HepG2 (cell line): ENCODE measurements around the gene RBMS2. TPM values are rescaled to one million over a fixed set of nuclear protein-coding genes. Genes with fewer than 3 reads are reported as not detected.

Experiments used
- CCDC6 ChIP-seq: sonication (generic); formaldehyde crosslinking; IDR thresholded peaks from 2 replicates; pipeline ENCODE4 v1.8.1; 2022; ENCODE audit warnings: mild to moderate bottlenecking, missing genetic modification reagents, moderate library complexity
- DMAP1 ChIP-seq: IDR thresholded peaks from 2 replicates; pipeline ENCODE4 v1.6.1; 2016
- FIP1L1 ChIP-seq: fragments of 200-400 bp; formaldehyde crosslinking; IDR thresholded peaks from 2 replicates; pipeline ENCODE4 v1.6.1; 2018; ENCODE audit warnings: low read depth, mild to moderate bottlenecking, low read length, moderate library complexity, borderline replicate concordance; ENCODE audit not compliant: insufficient read depth
- HMGXB4 ChIP-seq, 2 experiments: sonication (generic) in 1 of 2; formaldehyde crosslinking in 1 of 2; IDR thresholded peaks; 2 replicates each; pipeline versions ENCODE4 v1.4.0 to v1.6.1; 2018 to 2020; ENCODE audit warnings: missing genetic modification reagents in 2 of 2, borderline replicate concordance in 1 of 2, low read depth in 1 of 2, mild to moderate bottlenecking in 1 of 2, missing biosample characterization in 1 of 2
- HOXD1 ChIP-seq: sonication (generic); formaldehyde crosslinking; IDR thresholded peaks from 2 replicates; pipeline ENCODE4 v1.5.0; 2020; ENCODE audit warnings: missing genetic modification reagents
- KDM2A ChIP-seq: sonication (generic); formaldehyde crosslinking; IDR thresholded peaks from 2 replicates; pipeline ENCODE4 v1.4.0; 2020; ENCODE audit warnings: low read depth, missing genetic modification reagents, borderline replicate concordance
- KDM4B ChIP-seq: sonication (generic); formaldehyde crosslinking; IDR thresholded peaks from 2 replicates; pipeline ENCODE4 v1.4.0; 2020; ENCODE audit warnings: missing genetic modification reagents
- MTF2 ChIP-seq: sonication (generic); formaldehyde crosslinking; IDR thresholded peaks from 2 replicates; pipeline ENCODE4 v1.5.0; 2020; ENCODE audit warnings: missing genetic modification reagents, borderline replicate concordance
- NFE2L2 ChIP-seq: fragments of 150-350 bp; IDR thresholded peaks from 2 replicates; pipeline ENCODE4 v1.6.1; 2014; ENCODE audit warnings: low read length
- PHF20 ChIP-seq: sonication (generic); formaldehyde crosslinking; IDR thresholded peaks from 2 replicates; pipeline ENCODE4 v1.5.0; 2020; ENCODE audit warnings: mild to moderate bottlenecking, missing genetic modification reagents
- POLR2AphosphoS5 ChIP-seq: IDR thresholded peaks from 2 replicates; pipeline ENCODE4 v1.6.1; 2012; ENCODE audit warnings: low read depth, low read length
- RFX5 ChIP-seq: IDR thresholded peaks from 2 replicates; pipeline ENCODE4 v1.6.1; 2011; ENCODE audit warnings: low read depth, low read length, improper control_type of control experiment
- SMAD3 ChIP-seq: sonication (generic); formaldehyde crosslinking; IDR thresholded peaks from 2 replicates; pipeline ENCODE4 v1.4.0; 2020; ENCODE audit warnings: missing genetic modification reagents
- SNAI1 ChIP-seq: sonication (generic); formaldehyde crosslinking; IDR thresholded peaks from 2 replicates; pipeline ENCODE4 v1.5.0; 2020; ENCODE audit warnings: mild to moderate bottlenecking, missing genetic modification reagents, borderline replicate concordance
- SPEN ChIP-seq: sonication (generic); formaldehyde crosslinking; IDR thresholded peaks from 2 replicates; pipeline ENCODE4 v1.5.1; 2020; ENCODE audit warnings: low read depth, mild to moderate bottlenecking, missing genetic modification reagents
- ZNF207 ChIP-seq: fragments of 450-650 bp; IDR thresholded peaks from 2 replicates; pipeline ENCODE4 v1.6.1; 2016; ENCODE audit warnings: antibody characterized with exemption, borderline replicate concordance
- ZNF234 ChIP-seq: sonication (generic); formaldehyde crosslinking; conservative IDR thresholded peaks from 2 replicates; pipeline ENCODE4 v1.5.1; 2020; ENCODE audit warnings: mild to moderate bottlenecking, missing genetic modification reagents
- ZNF329 ChIP-seq: sonication (generic); formaldehyde crosslinking; IDR thresholded peaks from 2 replicates; pipeline ENCODE4 v1.9.0; 2021; ENCODE audit warnings: low read depth, mild to moderate bottlenecking, missing genetic modification reagents
- ZNF558 ChIP-seq: sonication (generic); formaldehyde crosslinking; IDR thresholded peaks from 2 replicates; pipeline ENCODE4 v1.9.0; 2022; ENCODE audit warnings: mild to moderate bottlenecking, missing genetic modification reagents, borderline replicate concordance
- ZNF562 ChIP-seq: sonication (generic); formaldehyde crosslinking; IDR thresholded peaks from 2 replicates; pipeline ENCODE4 v1.8.0; 2022; ENCODE audit warnings: missing genetic modification reagents, borderline replicate concordance
- ZNF644 ChIP-seq: IDR thresholded peaks from 2 replicates; pipeline ENCODE4 v1.6.1; 2016; ENCODE audit warnings: low read depth
- polyA plus RNA-seq, 8 experiments: library from polyadenylated mRNA; depleted of rRNA in 3 of 8; stranded (reverse) in 7 of 8; unstranded in 1 of 8; fragments of >200 nt; fragmentation: Illumina TruSeq in 4 of 8; extraction: Trizol in 4 of 8; gene quantifications; 2 replicates each; pipeline versions ENCODE4 v1.2.1 to v1.2.3, GENCODE V29; 2011 to 2016; ENCODE audit warnings: low read depth in 4 of 8, missing spikeins in 1 of 8, mixed read lengths in 1 of 8; ENCODE audit not compliant: insufficient read depth in 1 of 8
- total RNA-seq, 5 experiments: library from RNA; depleted of rRNA; stranded (reverse); fragments of >200 nt; fragmentation: Illumina TruSeq; extraction: Trizol; gene quantifications; 2 replicates each; pipeline ENCODE4 v1.2.3, GENCODE V29; 2016; ENCODE audit warnings: low read depth in 1 of 5
- TF ChIP-seq, protein P1 (sequence below): fragments of 450-650 bp; IDR thresholded peaks from 2 replicates; pipeline ENCODE4 v1.6.1; 2017; ENCODE audit warnings: mild to moderate bottlenecking
- TF ChIP-seq, protein P2 (sequence below): sonication (generic); formaldehyde crosslinking; IDR thresholded peaks from 2 replicates; pipeline ENCODE4 v1.9.0; 2022; ENCODE audit warnings: low read depth, missing genetic modification reagents
- TF ChIP-seq, protein P3 (sequence below): sonication (generic); formaldehyde crosslinking; IDR thresholded peaks from 2 replicates; pipeline ENCODE4 v1.4.0; 2020; ENCODE audit warnings: mild to moderate bottlenecking, missing genetic modification reagents

Gene RBMS2
- total and polyA plus RNA-seq, 2 of the 13 experiments (the other 11 are each of a cell fraction or from before 2014, with no cell fraction given) = 0.53 to 7.4 TPM

- TF ChIP-seq, protein P1, sequence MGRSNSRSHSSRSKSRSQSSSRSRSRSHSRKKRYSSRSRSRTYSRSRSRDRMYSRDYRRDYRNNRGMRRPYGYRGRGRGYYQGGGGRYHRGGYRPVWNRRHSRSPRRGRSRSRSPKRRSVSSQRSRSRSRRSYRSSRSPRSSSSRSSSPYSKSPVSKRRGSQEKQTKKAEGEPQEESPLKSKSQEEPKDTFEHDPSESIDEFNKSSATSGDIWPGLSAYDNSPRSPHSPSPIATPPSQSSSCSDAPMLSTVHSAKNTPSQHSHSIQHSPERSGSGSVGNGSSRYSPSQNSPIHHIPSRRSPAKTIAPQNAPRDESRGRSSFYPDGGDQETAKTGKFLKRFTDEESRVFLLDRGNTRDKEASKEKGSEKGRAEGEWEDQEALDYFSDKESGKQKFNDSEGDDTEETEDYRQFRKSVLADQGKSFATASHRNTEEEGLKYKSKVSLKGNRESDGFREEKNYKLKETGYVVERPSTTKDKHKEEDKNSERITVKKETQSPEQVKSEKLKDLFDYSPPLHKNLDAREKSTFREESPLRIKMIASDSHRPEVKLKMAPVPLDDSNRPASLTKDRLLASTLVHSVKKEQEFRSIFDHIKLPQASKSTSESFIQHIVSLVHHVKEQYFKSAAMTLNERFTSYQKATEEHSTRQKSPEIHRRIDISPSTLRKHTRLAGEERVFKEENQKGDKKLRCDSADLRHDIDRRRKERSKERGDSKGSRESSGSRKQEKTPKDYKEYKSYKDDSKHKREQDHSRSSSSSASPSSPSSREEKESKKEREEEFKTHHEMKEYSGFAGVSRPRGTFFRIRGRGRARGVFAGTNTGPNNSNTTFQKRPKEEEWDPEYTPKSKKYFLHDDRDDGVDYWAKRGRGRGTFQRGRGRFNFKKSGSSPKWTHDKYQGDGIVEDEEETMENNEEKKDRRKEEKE = no peak
- TF ChIP-seq NFE2L2 = no peak
- 0 out of 2 replicates have a peak, but pooled peaks have one; percentile 66 for TF ChIP-seq ZNF558 (CRISPR knock-in tag)
- no peak for TF ChIP-seq ZNF562 (CRISPR knock-in tag)
- TF ChIP-seq SNAI1 (CRISPR knock-in tag) = 0 out of 2 replicates have a peak, but pooled peaks have one; percentile 37
- peak; percentile 18; the same call in 1 of the 2 replicates for TF ChIP-seq SPEN (CRISPR knock-in tag)
- peak; percentile 13; the same call in 1 of the 2 replicates for TF ChIP-seq PHF20 (CRISPR knock-in tag)
- no peak for TF ChIP-seq MTF2
- TF ChIP-seq DMAP1 (CRISPR knock-in tag) = no peak
- no peak for TF ChIP-seq KDM4B (CRISPR knock-in tag)
- no peak for TF ChIP-seq SMAD3
- no peak for TF ChIP-seq ZNF329
- TF ChIP-seq, protein P2, sequence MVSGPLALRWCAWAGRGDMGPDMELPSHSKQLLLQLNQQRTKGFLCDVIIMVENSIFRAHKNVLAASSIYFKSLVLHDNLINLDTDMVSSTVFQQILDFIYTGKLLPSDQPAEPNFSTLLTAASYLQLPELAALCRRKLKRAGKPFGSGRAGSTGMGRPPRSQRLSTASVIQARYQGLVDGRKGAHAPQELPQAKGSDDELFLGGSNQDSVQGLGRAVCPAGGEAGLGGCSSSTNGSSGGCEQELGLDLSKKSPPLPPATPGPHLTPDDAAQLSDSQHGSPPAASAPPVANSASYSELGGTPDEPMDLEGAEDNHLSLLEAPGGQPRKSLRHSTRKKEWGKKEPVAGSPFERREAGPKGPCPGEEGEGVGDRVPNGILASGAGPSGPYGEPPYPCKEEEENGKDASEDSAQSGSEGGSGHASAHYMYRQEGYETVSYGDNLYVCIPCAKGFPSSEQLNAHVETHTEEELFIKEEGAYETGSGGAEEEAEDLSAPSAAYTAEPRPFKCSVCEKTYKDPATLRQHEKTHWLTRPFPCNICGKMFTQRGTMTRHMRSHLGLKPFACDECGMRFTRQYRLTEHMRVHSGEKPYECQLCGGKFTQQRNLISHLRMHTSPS (CRISPR knock-in tag) = no peak
- TF ChIP-seq ZNF644 (CRISPR knock-in tag) = no peak
- TF ChIP-seq FIP1L1 = no peak
- TF ChIP-seq ZNF207 = no peak
- 0 out of 4 replicates have a peak, but pooled peaks of 1 of the 2 experiments have one; percentile 49 for TF ChIP-seq HMGXB4 (CRISPR knock-in tag; IDR thresholded peaks at IDR 0.05; ENCODE audit: borderline replicate concordance in 1 of 2, low read depth in 1 of 2)
- TF ChIP-seq RFX5 = no peak
- 0 out of 2 replicates have a peak, but pooled peaks have one; percentile 71 for TF ChIP-seq ZNF234
- no peak for TF ChIP-seq CCDC6 (CRISPR knock-in tag)
- TF ChIP-seq, protein P3, sequence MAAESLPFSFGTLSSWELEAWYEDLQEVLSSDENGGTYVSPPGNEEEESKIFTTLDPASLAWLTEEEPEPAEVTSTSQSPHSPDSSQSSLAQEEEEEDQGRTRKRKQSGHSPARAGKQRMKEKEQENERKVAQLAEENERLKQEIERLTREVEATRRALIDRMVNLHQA (CRISPR knock-in tag) = no peak
- no peak for TF ChIP-seq HOXD1 (CRISPR knock-in tag)
- TF ChIP-seq KDM2A (CRISPR knock-in tag) = 0 out of 2 replicates have a peak, but pooled peaks have one; percentile 22
- no peak for TF ChIP-seq POLR2AphosphoS5
Measured at GRCh38 chr12:56629459-56630179, 108.0 kb downstream of the RBMS2 start (continued).
